Lower lobe of right lung (tissue), 2 donors: Measurements from ENCODE around the gene PRRT1. TPM values are rescaled to one million over a fixed set of nuclear protein-coding genes. Genes with fewer than 3 reads are reported as not detected.
"Not testable (repeated sequence)": the region's sequence is repeated elsewhere in the genome, so short reads cannot be mapped to it uniquely, and the experiment has no call there.

ENCODE experiments used
- ATAC-seq, 2 donors: fragments of 200-7000 bp; cut with Tn5 transposase; one replicate each; pipeline ENCODE4 v1.9.1; 2020 to 2022; ENCODE audit warnings: mild to moderate bottlenecking in 2 of 2, moderate library complexity in 2 of 2
- DNase-seq: peaks from one replicate; pipeline ENCODE4 v3.0.0-alpha.2; 2020
- H3K27ac ChIP-seq: fragments of 200-600 bp; one replicate; pipeline ENCODE4 v1.8.0; 2022
- H3K27me3 ChIP-seq: fragments of 200-600 bp; one replicate; pipeline ENCODE4 v1.8.0; 2022; ENCODE audit warnings: low read depth
- H3K36me3 ChIP-seq: fragments of 200-600 bp; one replicate; pipeline ENCODE4 v1.8.0; 2022; ENCODE audit warnings: mild to moderate bottlenecking
- H3K4me1 ChIP-seq: fragments of 200-600 bp; one replicate; pipeline ENCODE4 v1.8.0; 2022
- H3K4me3 ChIP-seq: fragments of 200-600 bp; one replicate; pipeline ENCODE4 v1.8.0; 2022; ENCODE audit warnings: mild to moderate bottlenecking
- H3K9me3 ChIP-seq: fragments of 200-600 bp; one replicate; pipeline ENCODE4 v1.8.0; 2022
- intact Hi-C: fragments of 100-400 bp; cut with DNase I; formaldehyde crosslinking; loops from one replicate; pipeline ENCODE4 v1.11.0; 2022
- total RNA-seq: library from RNA; stranded (reverse); fragmentation: NEBNext Ultra II Directional; extraction: Animal tissue kit (Norgen Biotek cat#: 25700); gene quantifications from one replicate; pipeline ENCODE4 v1.2.1, GENCODE V29; 2021
- TF ChIP-seq, protein P1 (sequence below): fragments of 200-600 bp; IDR thresholded peaks from one replicate; pipeline ENCODE4 v1.8.0; 2022; ENCODE audit warnings: antibody characterized with exemption, mild to moderate bottlenecking
- donor health status: DM: no; HTN: yes; CAD: no; lungs with severe emphysema.

PRRT1 gene
- total RNA-seq, 1 donor from 2014 or later: 1.2 TPM

DNA sequence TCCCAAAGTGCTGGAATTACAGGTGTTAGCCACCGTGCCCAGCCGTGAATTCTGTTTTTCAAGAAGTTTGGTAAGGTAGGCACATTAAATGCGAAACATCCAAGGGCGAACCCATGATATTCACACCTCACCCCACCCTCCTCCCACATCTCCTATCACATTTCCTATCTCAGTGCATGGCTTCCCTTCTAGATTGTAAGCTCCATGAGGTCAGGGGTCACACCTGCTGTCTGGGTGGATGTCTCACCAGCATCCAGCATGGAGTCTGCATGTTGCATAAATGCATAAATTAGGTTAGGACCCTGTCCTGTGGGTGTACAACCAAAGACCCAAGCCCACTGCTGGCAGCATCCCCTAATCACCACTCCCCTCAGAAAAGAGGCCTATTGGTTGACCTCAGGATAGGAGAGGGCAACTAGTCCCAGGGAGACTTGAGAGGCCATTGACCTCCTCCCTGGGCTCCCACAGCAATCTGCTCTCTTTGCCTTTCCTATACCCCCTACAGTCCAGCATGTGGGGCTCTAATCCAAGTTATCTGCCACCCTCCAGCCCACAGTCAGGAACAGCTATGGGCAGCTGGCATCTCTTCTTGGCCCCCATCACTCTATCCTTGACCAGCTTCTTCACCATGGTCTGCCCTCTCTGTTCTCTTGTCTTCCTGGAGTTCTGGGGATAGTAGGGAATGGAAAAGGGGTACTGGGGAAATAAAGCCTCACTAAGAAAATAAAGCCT is 4.2 kb downstream of the PRRT1 start:
- H3K27ac ChIP-seq: no peak overlapping the region
- no peaks in the 10 kb centered on the region for H3K36me3 ChIP-seq
- TF ChIP-seq, protein P1, sequence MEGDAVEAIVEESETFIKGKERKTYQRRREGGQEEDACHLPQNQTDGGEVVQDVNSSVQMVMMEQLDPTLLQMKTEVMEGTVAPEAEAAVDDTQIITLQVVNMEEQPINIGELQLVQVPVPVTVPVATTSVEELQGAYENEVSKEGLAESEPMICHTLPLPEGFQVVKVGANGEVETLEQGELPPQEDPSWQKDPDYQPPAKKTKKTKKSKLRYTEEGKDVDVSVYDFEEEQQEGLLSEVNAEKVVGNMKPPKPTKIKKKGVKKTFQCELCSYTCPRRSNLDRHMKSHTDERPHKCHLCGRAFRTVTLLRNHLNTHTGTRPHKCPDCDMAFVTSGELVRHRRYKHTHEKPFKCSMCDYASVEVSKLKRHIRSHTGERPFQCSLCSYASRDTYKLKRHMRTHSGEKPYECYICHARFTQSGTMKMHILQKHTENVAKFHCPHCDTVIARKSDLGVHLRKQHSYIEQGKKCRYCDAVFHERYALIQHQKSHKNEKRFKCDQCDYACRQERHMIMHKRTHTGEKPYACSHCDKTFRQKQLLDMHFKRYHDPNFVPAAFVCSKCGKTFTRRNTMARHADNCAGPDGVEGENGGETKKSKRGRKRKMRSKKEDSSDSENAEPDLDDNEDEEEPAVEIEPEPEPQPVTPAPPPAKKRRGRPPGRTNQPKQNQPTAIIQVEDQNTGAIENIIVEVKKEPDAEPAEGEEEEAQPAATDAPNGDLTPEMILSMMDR: no peak
- intact Hi-C loops: no loop called here
- peak in 1 of 2 donors; percentile 17 for ATAC-seq
- DNase-seq: no peak
- no peaks in the 10 kb centered on the region for H3K9me3 ChIP-seq
- peaks cover 6% of the 10 kb centered on the region for H3K4me1 ChIP-seq
- peaks cover 34% of the 10 kb centered on the region for H3K27me3 ChIP-seq
- H3K4me3 ChIP-seq: no peak overlapping the region

DNA sequence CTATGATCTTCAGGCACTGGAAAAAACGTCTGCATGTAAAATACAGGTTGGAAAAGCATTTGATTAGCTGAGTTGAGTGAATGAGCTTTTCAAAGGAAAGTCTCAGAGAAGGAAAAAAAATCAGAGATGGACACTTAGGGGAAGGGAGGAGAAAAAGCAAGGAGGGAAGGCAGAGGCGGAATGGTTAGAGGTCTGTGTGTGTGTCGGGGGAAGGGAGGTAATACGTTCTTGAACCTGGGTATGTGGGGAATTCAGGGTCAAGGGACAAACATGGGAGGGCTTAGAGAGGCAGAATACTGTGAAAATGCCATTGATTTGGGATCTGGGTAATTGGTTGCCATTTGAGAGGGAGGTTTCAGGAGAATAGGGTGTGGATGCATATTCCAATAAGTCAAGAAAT is 5.1 kb downstream of the PRRT1 start:
- Histone ChIP-seq H3K9me3 (no peaks in the 10 kb centered on the region), H3K36me3 (no peaks in the 10 kb centered on the region), H3K27ac (no peak overlapping the region), H3K4me1 (no peaks in the 10 kb centered on the region), H3K27me3 (peaks cover 38% of the 10 kb centered on the region), H3K4me3 (no peak overlapping the region)
- TF ChIP-seq, protein P1: no peak
- ATAC-seq (no peak), DNase-seq (no peak)
- intact Hi-C loops: no loop called here

DNA sequence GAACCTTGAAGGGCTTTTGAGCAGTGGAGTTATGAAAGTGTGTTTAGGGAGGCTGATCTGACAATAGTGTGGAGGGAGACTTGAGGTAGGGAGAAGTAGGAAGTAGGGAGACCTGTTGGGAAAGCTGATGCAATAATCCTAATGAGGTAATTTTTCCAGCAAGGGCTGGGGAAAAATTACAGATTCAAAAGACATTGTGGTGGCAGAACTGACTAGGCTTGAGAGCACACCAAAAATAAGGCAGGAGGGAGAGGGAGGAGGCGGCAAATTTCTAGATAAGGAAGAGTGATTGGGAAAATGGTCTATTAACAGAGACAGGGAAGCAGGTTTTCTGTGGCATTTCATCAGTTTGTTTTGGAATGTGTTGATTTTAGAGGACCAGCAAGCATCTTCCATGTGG is 5.5 kb downstream of the PRRT1 start:
- DNase-seq (no peak), ATAC-seq (no peak)
- Histone ChIP-seq H3K4me1 (no peaks in the 10 kb centered on the region), H3K27me3 (peaks cover 39% of the 10 kb centered on the region), H3K36me3 (no peaks in the 10 kb centered on the region), H3K4me3 (no peak overlapping the region), H3K9me3 (no peaks in the 10 kb centered on the region), H3K27ac (no peak overlapping the region)
- intact Hi-C loops: no loop called here
- TF ChIP-seq, protein P1: no peak

DNA sequence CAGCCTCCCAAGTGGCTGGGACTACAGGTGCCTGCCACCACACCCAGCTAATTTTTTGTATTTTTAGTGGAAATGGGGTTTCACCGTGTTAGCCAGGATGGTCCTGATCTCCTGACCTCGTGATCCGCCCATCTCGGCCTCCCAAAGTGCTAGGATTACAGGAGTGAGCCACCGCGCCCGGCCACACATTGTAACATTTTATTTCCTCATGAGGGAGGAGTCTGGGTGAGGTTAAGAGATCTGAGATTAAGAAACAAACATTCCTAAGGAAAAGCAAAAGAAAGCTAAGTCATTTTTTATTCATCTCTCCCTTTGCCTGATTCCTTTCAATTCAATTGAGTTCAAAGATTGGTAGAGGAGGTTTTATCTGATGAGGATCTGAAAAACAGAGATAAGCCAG is 7.5 kb downstream of the PRRT1 start:
- ATAC-seq, intact Hi-C loops, DNase-seq, H3K4me3 ChIP-seq, H3K36me3 ChIP-seq, H3K4me1 ChIP-seq, H3K27ac ChIP-seq, H3K9me3 ChIP-seq: not testable (repeated sequence)
- peaks cover 25% of the 10 kb centered on the region for H3K27me3 ChIP-seq

DNA sequence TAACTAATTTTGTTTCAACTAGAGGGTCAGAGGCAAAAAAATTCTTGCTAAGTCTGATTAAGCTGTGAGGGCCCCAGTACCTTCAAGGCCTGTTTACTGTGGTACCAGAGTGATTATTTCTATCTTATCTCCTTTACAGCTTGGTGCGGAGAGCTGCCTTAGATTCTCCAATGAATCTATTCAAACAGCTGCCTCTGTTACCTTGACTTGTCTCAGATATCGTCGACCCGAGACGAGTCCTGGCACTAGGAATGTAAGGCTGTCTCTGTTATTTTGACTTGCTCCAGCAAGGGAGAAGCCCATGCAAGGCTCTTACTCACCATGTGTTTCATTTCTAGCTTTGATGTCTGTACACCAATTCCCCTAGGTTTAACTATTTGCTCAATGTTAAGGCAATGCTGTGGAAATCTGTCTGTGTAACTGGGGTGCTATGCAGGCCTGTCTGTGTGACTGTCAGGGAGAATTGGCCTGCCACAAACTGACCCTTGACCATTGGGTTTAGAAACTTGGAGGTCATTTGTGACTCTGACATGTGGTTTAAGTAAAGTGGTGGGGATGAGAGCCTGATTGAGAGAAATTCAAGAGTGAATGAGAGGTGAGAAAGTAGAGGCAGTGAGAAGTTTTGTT is 11.2 kb downstream of the PRRT1 start:
- no peak for ATAC-seq
- no peak for DNase-seq
- no peaks in the 10 kb centered on the region for H3K9me3 ChIP-seq
- peaks cover 5% of the 10 kb centered on the region for H3K27me3 ChIP-seq
- TF ChIP-seq, protein P1: no peak
- no peak overlapping the region for H3K27ac ChIP-seq
- no peak overlapping the region for H3K4me3 ChIP-seq
- H3K36me3 ChIP-seq: no peaks in the 10 kb centered on the region
- no peaks in the 10 kb centered on the region for H3K4me1 ChIP-seq
- intact Hi-C loops: no loop called here

DNA sequence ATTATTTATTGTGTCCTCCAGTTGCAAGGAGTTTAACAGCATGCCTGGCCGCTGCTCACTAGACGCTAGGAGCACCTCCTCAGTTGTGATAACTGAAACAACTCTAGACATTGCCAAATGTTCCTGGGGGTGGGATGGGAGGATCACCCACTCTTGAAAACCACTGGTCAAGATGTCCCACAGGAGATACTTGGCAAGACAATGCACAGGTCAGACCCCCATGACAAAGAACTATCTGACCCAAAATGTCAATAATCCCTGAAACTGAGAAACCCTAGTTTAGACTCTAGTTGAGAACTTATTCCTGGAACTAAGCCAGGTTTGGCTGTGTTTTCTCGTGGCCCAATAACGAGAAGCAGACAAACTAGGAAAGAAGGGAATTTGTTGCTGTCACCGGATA is 12.1 kb downstream of the PRRT1 start:
- TF ChIP-seq, protein P1: no peak
- Histone ChIP-seq H3K36me3 (no peaks in the 10 kb centered on the region), H3K9me3 (no peaks in the 10 kb centered on the region), H3K27me3 (peaks cover 5% of the 10 kb centered on the region), H3K4me1 (no peaks in the 10 kb centered on the region), H3K27ac (no peak overlapping the region), H3K4me3 (no peak overlapping the region)
- DNase-seq (no peak), ATAC-seq (no peak)
- intact Hi-C loops: no loop called here
